NCI-H526 treated with DMSO at 0.1 percent for 48 hours (cell line): ENCODE results near the gene MOB3C.
A peak's percentile ranks its signal among the peaks of the same experiment; 100 is the strongest.

Experiments used
- DNase-seq: peaks from one replicate; lab custom pipeline; 2025; lab: John Stamatoyannopoulos, UW

The MOB3C gene

GRCh38 chr1:46605232-46605631, 11.4 kb downstream of the MOB3C start:
- DNase-seq, result no peak

GRCh38 chr1:46603858-46604549, 12.6 kb downstream of the MOB3C start, which contains the start of gene MKNK1:
Gene MKNK1 (minus strand): TSS chr1:46604268. CDS start chr1:46583327, 20,941 bp downstream.
- DNase-seq, result peak; percentile 90

- DNase-seq, result no peak
Observed at GRCh38 chr1:46603481-46603857, 13.1 kb downstream of the MOB3C start.

DNA sequence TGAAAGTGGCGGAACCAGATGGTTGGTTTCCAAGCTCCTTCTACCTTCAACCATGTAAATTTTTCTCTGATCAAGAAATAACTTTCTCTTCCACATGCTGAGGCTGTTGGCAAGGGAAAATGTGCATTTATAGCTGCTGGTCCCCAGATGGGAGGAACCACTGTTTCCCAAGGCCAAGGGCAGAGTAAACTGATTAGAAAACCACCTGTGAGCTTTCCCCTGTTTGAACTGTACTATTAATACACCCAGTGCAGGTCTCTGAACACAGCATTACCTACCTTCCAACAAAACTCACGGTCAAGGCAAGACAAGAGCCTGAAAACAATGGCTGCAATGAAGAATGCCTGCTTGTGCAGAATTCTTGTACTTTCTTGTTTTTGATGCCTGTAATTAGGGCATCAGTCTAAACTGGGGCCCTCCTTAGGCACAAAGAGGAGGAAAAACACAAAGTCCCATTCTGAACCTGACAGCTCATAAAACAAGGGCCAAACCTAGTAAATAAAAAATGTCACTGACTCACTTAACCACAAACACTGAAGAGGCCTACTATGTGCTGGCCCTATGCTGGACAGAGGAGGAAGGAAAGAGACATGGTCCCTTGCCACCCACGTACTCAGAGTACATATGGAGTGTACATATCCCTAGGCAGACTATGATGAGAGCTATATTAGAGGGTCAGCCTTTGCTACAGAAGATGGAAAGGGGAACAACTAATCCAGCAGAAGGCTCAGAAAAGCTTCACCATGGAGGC, 15.2 kb downstream of the MOB3C start:
- DNase-seq, result no peak

DNA sequence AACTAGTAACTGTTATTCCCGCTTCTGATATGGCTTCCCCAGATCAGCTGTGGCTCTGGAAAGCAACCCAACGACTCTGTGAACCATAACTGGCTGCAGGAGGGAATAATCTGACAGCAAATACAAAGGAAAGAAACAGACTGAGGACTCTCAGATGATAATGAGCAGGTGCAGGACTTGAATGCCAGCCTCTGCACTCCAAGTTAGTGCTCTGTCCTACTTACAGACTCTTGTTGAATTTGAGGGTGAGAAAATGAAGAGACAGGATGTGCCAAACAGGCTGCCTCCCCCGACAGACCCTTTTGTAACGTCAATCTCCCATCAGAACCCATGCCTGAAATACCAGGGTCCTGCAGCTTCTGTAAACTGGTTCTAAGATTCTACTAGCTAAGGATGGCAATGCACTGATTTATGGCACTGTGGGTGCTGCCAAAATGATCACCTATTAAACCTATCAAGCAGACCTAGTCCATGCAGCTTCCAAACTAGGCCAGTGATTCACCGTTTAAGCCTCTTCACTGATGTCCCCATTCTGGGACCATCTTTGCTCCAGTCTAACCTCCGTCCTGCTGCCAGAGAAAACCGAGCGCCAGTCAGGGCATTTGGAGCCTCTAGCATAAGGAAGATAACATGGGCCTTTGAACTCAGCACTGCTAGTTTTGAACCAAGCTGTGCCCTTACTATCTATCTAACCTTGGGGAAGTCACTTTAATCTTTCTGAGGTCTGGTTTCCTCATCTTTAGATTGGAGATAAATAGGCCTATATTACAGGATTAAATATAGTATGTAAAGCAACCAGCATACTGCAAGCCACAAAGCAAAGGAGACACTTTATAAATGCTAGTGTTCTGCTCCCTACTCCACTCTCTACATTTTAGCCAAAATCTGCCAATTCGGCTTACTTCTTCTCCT, 17.3 kb downstream of the MOB3C start:
- DNase-seq, result no peak

GRCh38 chr1:46596846-46597245, 19.8 kb downstream of the MOB3C start:
- DNase-seq, result no peak

DNA sequence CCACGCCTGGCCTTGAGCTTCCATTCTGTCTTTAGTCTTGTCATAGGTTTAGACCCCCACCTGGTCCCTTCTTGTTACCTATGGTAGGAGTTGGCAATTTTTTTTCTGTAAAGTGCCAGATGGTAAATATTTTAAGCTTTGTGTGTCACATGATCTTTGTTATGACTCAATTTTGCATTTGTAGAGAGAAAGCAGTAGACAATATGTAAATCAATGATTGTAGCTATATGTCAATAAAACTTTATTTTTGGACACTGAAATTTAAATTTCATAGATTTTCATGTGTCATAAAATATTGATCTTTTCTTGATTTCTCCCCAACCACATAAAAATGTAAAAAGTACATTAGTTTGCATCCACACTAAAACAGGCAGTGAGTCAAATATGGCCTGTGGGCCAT, 20.6 kb downstream of the MOB3C start:
- DNase-seq, result no peak

- DNase-seq, result no peak
Observed at GRCh38 chr1:46595127-46595526, 21.5 kb downstream of the MOB3C start.

- no peak for DNase-seq
Observed at GRCh38 chr1:46594063-46594462, 22.5 kb downstream of the MOB3C start.

DNA sequence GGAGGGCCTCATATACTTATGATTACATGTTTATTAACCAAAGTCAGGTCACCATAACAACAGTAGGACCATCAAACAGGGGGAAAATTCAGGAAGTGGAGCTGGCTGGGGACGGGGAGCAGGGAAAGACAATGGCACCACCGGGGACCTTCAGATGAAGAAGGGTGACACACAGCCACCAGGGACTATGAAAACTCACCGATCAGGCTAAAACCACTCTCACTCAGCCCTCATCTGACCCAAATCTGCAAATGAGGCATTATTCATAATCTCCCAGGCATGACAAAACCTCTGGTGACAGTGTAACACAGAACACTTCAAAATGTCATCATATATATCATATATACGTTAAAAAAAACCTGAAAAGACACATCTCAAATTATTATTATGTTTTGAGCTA, 23.8 kb downstream of the MOB3C start:
- DNase-seq, result no peak

- no peak for DNase-seq
Observed at GRCh38 chr1:46589529-46589928, 27.1 kb downstream of the MOB3C start.

DNA sequence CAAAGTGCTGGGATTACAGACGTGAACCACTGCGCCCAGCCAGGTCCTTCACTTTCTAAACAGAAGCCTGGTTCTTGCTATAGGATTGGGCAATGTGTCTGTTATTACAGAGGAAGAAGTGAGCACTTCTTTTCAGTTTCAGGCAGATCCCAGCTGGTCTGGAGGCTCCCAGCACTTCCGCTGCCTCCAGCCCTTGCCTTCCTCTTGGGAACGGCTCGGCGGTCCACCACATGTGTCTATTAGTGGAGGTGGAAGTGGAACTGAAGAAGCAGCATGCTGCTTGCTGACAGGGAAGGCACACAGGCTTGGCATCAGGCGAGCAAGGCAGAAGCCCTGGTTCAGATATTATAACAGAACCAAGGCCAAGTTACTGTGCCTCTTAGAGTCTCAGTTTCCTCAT, 29.5 kb downstream of the MOB3C start:
- no peak for DNase-seq

GRCh38 chr1:46585312-46585938, 31.2 kb downstream of the MOB3C start:
- no peak for DNase-seq

- DNase-seq, result no peak
Observed at GRCh38 chr1:46583494-46583893, 33.1 kb downstream of the MOB3C start.

DNA sequence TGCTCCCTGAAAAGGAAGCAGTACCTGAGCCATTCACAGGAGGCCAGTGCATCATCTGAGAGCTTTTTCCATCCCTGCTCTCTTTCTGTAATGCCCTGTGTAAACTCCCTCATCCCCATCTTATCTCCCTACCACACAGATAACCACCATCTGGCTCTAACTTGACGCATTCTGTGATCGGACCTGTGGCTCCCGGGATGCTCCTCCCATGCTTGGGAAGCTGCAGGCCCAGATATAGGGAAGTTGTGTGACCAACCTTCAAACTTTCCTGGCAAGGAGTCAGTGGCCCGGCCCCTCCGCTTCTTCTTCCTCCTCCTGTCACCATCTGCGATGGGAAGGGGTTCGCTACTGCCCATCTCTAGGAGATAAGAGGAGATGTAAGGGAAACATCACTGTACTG, 33.6 kb downstream of the MOB3C start:
- DNase-seq, result no peak

- DNase-seq, result no peak
Observed at GRCh38 chr1:46581681-46582455, 34.7 kb downstream of the MOB3C start.

GRCh38 chr1:46580140-46580903, 36.3 kb downstream of the MOB3C start:
- no peak for DNase-seq

DNA sequence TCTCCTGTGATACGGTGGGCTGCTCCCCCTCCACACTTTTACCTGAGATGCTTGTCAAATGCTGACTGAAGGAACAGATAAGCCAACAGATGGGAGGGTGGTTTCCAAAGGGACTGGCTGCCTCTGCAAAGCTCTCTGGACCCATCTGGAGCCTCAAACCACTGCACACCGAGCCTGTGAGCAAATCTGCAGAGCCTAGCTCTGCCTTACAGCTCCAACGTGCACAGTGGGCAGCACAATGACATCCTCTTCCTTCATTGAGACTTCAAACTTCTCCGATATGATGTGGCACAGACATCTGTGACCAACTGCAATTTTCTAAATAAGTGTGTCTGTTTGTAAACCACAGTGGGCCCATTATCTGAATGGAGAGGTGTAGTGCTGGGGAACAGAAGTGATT, 38.9 kb downstream of the MOB3C start:
- no peak for DNase-seq

DNA sequence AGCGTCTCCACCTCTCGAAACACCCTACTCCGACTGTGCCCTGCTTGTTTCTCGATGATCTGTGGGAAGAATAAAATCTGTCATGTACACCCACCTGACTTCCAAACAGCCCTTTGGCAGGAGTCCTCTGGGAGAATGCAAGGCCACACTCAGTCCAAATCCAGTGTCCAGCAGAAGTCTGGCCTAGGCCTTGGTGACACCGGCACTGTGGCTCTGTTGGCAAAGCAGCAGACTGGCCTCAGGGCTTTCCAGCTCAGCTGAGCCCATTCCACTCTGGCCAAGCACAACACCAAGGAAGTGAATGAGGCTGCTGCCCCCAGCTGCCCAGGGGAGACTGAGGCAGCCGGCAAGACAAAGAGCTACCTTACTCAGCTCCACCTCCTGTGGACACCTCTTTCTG, 40.0 kb downstream of the MOB3C start:
- no peak for DNase-seq

GRCh38 chr1:46575778-46576177, 40.8 kb downstream of the MOB3C start:
- no peak for DNase-seq

GRCh38 chr1:46575300-46575699, 41.3 kb downstream of the MOB3C start:
- no peak for DNase-seq
